Activated naive CD8-positive, alpha-beta T cell treated with anti-CD3 and anti-CD28 coated beads for 36 hours (primary cell): ENCODE results near the gene SIAE. TPM values are rescaled to one million over a fixed set of nuclear protein-coding genes. Genes with fewer than 3 reads are reported as not detected.
"Not testable (repeated sequence)": the region's sequence is repeated elsewhere in the genome, so short reads cannot be mapped to it uniquely, and the experiment has no call there.

Experiments
- DNase-seq: peaks from one replicate; pipeline ENCODE4 v3.0.0; 2021
- H3K27ac Mint-ChIP-seq: one replicate; pipeline ENCODE4 v1.8.0; 2022; ENCODE audit warnings: mild to moderate bottlenecking, moderate library complexity, mixed read lengths
- H3K27me3 Mint-ChIP-seq: one replicate; pipeline ENCODE4 v1.8.0; 2022; ENCODE audit warnings: mild to moderate bottlenecking, mixed read lengths
- H3K36me3 Mint-ChIP-seq: one replicate; pipeline ENCODE4 v1.8.0; 2021; ENCODE audit warnings: mild to moderate bottlenecking, mixed read lengths
- H3K4me1 Mint-ChIP-seq: one replicate; pipeline ENCODE4 v1.8.0; 2021; ENCODE audit warnings: mixed read lengths
- H3K4me3 Mint-ChIP-seq: one replicate; pipeline ENCODE4 v1.8.0; 2022; ENCODE audit warnings: mild to moderate bottlenecking, moderate library complexity, mixed read lengths
- H3K9me3 Mint-ChIP-seq: one replicate; pipeline ENCODE4 v1.8.0; 2022; ENCODE audit warnings: mixed read lengths
- total RNA-seq, 2 experiments: library from RNA; stranded (reverse); gene quantifications; one replicate each; pipeline ENCODE4 v1.2.3, GENCODE V29; 2021

SIAE gene
- total RNA-seq, 2 experiments from 2014 or later = 4.5 to 6.9 TPM

DNA sequence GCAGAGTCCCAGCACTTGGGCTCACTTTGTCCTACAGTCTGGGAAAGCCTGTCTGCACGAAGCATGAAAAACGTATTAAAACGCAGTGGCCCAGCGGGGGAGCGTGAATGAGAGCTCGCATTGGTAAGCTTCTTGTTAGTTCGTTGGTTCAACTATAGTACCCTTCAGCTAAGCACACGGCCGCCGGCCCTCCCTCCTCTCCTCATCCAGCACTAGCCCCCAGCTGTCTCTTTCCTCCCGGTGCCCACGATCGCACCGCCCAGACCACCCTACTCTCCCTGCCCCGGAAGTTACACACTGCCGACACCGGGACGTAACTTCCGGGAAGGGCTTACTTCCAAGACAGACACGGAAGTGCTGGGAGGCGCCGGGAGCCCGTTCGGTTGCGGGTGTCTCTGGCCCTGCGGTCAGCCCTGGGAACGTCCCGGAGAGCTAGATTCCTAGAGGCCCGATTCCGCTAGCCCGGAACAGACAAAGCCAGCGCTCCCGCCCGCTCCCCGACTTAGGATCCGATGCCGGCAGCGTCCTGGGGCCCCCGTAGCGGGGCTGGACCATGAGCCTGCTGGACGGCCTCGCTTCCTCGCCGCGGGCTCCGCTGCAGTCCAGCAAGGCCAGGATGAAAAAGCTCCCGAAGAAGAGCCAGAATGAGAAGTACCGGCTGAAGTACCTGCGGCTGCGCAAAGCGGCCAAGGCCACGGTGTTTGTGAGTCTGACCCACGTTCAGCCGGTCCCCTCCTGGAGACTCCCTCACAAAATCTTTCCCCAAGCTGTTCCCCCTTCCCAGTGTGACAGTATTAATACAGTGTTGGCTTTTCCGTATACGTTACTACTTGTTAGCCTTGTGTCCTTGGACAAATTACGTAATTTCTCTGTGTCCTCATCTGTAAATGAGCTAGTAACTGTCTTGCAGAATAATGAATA, 50.7 kb downstream of the SIAE start, which contains the start of gene TBRG1:
TBRG1 (plus strand) TSS at position 334 of the 921 bp plus-strand sequence; CDS start at position 554, 220 bp downstream.
- H3K27ac Mint-ChIP-seq = peak within 1 kb of the TSS; percentile 94
- no peaks in the 10 kb centered on the region for H3K27me3 Mint-ChIP-seq
- peak; percentile 85 for DNase-seq
- peaks cover 17% of the 10 kb centered on the region for H3K36me3 Mint-ChIP-seq
- no peaks in the 10 kb centered on the region for H3K9me3 Mint-ChIP-seq
- H3K4me3 Mint-ChIP-seq = peak within 1 kb of the TSS; percentile 93
- peaks cover 25% of the 10 kb centered on the region for H3K4me1 Mint-ChIP-seq

DNA sequence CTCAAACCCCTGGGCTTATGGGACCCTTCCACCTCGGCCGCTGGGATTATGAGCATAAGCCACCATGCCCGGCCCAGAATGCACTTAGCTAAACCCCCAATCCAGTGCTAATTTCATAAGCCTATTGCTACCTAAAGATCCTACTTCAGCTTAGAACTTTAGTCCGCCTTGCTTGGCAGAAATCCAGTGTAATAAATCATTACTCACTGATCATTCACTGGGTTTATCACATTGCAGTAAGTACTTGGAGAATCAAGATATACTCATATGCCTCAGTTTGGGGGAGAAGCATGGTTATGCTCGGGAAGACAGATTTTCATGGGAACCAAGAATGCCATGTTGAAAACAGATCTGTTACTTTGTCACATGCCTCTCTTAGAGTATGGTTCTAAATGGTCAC, 54.7 kb downstream of the SIAE start:
- no peak overlapping the region for H3K4me3 Mint-ChIP-seq
- H3K4me1 Mint-ChIP-seq = peaks cover 8% of the 10 kb centered on the region
- no peaks in the 10 kb centered on the region for H3K27me3 Mint-ChIP-seq
- DNase-seq = no peak
- H3K9me3 Mint-ChIP-seq = no peaks in the 10 kb centered on the region
- peaks cover under 1% of the 10 kb centered on the region for H3K36me3 Mint-ChIP-seq
- no peak overlapping the region for H3K27ac Mint-ChIP-seq

DNA sequence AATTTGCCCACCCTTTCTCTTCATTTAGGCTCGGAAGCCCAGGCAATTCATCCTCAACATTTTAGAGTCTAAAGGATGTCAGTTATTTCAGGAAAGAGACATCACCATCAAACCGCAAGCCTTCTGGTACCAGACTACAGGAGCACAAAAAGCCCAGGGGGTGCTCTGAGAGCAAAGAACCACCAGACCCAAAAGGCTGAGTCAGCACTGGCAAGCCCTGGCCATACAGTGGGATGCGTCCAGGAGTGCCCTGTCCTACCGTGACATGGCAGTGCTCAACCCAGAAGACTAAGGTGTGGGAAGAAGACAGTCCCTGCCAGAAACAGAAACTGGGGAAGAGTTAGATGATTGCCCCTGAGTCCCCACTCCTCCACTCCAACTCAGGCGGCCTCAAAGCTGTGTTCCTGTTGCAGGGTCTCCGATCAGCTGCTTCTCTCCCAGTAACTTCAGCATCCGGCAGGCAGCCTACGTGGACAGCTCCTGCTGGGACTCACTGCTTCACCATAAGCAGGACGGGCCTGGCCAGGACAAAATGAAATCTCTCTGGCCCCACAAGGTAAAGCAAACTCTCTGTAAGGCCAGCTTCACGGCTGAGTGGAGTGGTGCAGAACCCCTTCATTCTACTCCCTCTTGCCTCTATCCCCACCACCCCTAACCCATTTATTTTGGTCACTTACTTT, 60.8 kb downstream of the SIAE start:
- Mint-ChIP-seq H3K4me3 (no peak overlapping the region), H3K4me1 (peaks cover 11% of the 10 kb centered on the region), H3K27me3 (no peaks in the 10 kb centered on the region), H3K36me3 (no peaks in the 10 kb centered on the region), H3K27ac (no peak overlapping the region), H3K9me3 (no peaks in the 10 kb centered on the region)
- DNase-seq = no peak

DNA sequence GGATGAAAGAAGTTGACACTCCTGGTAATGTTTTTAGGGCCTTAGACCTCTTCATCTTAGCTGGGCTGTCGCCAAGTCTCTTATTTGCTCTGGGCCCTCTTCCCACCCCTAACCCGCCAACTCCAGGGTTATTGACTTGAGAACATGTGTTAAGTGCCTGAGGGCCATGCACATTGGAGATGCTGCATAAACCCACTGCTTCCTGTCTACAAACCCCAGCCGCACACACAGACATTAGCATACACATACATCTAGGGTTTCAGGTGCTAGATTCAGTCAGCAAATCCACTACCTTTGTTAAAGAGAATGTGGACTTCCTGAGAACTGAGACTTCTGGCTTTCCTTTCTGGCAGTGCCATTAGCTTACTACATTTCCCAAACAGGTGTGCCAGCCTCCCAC, 61.5 kb downstream of the SIAE start:
- peak; percentile 8 for DNase-seq
- Mint-ChIP-seq H3K36me3 (no peaks in the 10 kb centered on the region), H3K9me3 (no peaks in the 10 kb centered on the region), H3K27me3 (no peaks in the 10 kb centered on the region), H3K4me1 (peaks cover 11% of the 10 kb centered on the region), H3K4me3 (no peak overlapping the region), H3K27ac (peak overlapping the region; percentile 61)

DNA sequence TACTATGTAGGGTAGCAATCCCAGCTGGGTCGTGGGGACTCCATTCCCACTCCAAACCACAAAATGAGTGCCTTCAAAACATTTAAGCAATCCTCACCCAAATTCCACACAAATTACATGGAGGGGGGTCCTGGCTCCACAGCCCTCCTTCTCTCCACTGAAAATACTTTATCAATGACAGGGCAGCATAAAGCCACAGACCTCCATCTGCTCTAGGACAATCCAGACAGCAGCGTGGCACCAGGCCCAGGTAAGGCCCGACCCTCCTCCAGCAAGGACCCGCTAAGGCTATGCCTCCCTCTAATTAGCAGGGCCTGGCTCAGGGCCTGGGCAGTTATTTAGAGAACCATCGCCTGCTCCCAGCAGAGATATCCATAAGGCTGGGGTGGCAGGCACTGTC, 62.5 kb downstream of the SIAE start, which contains the start of gene PANX3:
PANX3 (plus strand) TSS at position 365 of the 400 bp plus-strand sequence. CDS start 129 bp downstream, outside the sequence.
- peak within 1 kb of the TSS; percentile 61 for H3K27ac Mint-ChIP-seq
- no peak within 1 kb of the TSS for H3K4me3 Mint-ChIP-seq
- peaks cover 11% of the 10 kb centered on the region for H3K4me1 Mint-ChIP-seq
- no peaks in the 10 kb centered on the region for H3K9me3 Mint-ChIP-seq
- H3K27me3 Mint-ChIP-seq = no peaks in the 10 kb centered on the region
- no peaks in the 10 kb centered on the region for H3K36me3 Mint-ChIP-seq
- no peak for DNase-seq

DNA sequence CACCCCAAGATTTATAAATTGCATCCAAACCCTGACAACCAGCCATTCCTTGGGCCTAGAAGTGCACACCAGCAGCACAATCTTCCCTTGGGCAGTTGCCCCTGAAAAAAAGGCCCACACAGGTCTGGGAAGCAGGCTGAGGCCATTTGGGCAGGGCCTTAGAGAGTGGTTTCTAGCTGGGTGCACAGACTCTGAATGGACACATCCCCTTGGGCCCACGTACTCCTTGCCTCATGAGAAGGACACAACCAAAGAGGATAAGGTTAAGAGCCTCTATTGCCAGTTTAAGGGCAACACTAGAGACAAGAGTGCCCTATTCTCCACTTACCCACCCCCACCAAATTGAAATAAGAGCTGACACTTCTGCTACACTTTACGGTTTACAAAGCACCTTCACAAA, 63.2 kb downstream of the SIAE start:
- no peaks in the 10 kb centered on the region for H3K36me3 Mint-ChIP-seq
- no peaks in the 10 kb centered on the region for H3K9me3 Mint-ChIP-seq
- H3K4me3 Mint-ChIP-seq = no peak overlapping the region
- H3K4me1 Mint-ChIP-seq = peaks cover 11% of the 10 kb centered on the region
- no peak for DNase-seq
- no peak overlapping the region for H3K27ac Mint-ChIP-seq
- H3K27me3 Mint-ChIP-seq = no peaks in the 10 kb centered on the region

DNA sequence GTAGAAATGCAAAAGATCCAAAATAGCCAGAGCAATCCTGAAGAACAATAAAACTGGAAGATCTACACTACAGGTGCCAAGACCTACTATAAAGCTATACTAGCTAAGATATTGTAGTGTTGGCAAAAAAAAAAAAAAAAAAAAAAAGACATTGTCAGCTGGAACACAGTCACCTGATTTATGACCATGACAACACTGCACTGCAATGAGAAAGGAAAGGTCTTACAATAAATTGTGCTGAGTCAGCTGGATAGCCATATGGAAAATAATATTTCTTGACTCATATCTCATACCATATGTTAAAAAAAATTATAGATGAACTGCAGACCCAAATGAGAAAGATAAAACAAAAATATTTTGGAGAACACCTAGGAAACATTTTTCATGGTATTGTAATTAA, 65.4 kb downstream of the SIAE start:
- no peaks in the 10 kb centered on the region for H3K36me3 Mint-ChIP-seq
- no peaks in the 10 kb centered on the region for H3K27me3 Mint-ChIP-seq
- no peak overlapping the region for H3K4me3 Mint-ChIP-seq
- DNase-seq = no peak
- H3K4me1 Mint-ChIP-seq = peaks cover 11% of the 10 kb centered on the region
- no peaks in the 10 kb centered on the region for H3K9me3 Mint-ChIP-seq
- H3K27ac Mint-ChIP-seq = no peak overlapping the region

DNA sequence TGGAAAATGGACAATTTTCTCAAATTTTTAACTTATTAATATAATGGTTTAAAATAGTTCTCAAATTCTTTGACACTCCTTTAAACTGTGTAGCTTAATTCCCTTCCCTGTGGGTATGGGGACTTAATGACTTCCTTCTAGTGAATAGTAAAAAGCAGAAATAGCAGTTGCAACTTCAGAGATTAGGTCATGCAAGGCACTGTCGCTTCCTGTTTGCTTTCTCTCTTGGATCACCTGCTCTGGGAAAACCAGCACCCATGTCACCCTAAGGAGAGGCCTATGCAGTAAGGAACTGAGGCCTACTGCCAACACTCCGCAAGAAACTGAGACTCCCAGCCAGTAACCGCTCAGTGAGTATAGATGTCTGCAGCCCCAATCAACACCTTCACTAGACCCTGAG, 67.8 kb downstream of the SIAE start:
- peaks cover 3% of the 10 kb centered on the region for H3K27me3 Mint-ChIP-seq

DNA sequence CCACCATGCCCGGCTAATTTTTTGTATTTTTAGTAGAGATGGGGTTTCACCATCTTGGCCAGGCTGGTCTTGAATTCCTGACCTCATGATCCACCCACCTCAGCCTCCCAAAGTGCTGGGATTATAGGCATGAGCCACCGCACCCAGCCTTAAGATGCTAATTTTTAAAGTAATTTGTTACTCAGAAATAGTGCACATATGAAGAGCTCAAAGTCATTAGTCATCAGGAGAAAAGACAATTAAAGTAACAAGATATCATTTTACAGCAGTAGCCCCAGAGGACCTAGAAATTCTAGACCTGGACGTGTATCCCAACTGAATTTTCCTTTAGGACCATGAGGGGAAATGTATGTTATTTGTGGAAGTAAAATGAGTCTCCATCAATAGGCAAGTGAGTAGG, 70.8 kb downstream of the SIAE start:
- not testable (repeated sequence) for H3K4me3 Mint-ChIP-seq, H3K9me3 Mint-ChIP-seq, H3K4me1 Mint-ChIP-seq, H3K27me3 Mint-ChIP-seq, H3K36me3 Mint-ChIP-seq, H3K27ac Mint-ChIP-seq, DNase-seq

More for the DNA sequence above, 67.8 kb downstream of the SIAE start:
- Mint-ChIP-seq H3K9me3 (no peaks in the 10 kb centered on the region), H3K27ac (no peak overlapping the region), H3K36me3 (no peaks in the 10 kb centered on the region), H3K4me1 (no peaks in the 10 kb centered on the region), H3K4me3 (no peak overlapping the region)
- DNase-seq = no peak

DNA sequence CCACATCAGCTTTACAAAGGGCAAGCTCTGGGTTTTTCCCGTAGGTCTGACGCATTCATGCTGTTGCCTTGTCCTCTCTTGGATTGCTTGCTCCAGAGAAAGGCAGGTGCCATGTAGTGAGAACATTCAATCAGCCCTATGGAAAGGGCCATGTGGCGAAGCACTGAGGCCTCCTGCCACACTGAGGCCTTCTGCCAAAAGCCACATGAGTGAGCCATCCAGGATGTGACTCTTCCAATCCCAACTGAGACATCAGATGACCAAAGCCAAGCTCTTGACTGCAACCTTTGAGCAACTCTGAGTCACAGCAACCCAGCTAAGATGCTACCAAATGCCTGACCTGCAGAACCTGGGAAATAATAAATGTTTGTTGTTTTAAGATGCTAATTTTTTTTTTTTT, 71.3 kb downstream of the SIAE start:
- Mint-ChIP-seq H3K27me3 (peaks cover 7% of the 10 kb centered on the region), H3K36me3 (no peaks in the 10 kb centered on the region), H3K9me3 (no peaks in the 10 kb centered on the region), H3K27ac (no peak overlapping the region), H3K4me3 (no peak overlapping the region), H3K4me1 (no peaks in the 10 kb centered on the region)
- no peak for DNase-seq

DNA sequence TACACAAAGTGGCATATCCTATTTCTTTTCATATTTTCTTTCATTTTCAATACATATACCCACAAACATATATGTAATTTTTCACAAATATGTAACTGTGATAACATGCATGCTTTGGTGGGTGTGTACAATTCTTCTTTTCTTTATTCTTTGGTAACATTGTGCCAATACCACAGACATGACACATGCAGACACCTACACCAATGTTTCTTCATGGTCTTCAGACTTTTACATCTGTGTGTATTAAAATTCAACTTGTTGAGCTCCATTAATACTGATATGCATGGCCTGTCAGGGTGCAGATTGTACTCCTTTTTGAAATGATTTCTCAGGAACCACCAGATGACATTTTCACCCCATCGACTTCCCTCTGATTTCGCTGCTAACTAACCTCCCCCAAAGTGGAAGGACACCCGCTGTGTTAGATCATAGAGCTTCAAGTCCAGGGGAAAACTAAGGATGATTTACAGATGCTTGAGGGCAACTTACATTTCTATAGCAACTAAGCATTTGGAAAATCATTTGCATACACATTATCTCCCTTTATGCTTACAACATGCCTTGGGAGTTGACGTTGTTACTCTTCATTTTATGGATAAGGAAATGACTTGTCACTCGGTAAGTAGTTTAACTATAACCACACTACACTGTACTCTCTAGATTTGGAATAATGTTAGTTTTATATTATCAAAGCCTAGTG, 72.8 kb downstream of the SIAE start:
- H3K27me3 Mint-ChIP-seq = peaks cover 18% of the 10 kb centered on the region
- no peaks in the 10 kb centered on the region for H3K36me3 Mint-ChIP-seq
- no peak for DNase-seq
- H3K4me3 Mint-ChIP-seq = no peak overlapping the region
- no peaks in the 10 kb centered on the region for H3K9me3 Mint-ChIP-seq
- H3K27ac Mint-ChIP-seq = no peak overlapping the region
- no peaks in the 10 kb centered on the region for H3K4me1 Mint-ChIP-seq

DNA sequence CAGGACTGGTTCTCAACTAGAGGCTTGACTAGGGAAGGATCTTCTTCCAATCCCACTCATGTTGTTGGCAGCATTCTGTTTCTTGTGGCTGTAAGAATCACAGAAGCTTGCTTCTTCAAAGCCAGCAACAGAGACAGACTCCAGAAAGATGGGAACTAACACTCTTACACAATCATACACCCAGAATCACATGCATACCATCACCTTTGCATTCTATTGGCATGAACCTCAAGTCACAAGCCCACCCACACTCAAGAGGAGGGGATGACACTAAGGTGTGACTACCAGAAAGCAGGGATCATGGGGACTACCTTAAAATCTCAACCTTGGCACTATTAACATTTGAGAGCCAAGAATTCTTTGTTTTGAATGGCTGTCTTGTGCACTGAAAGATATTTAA, 75.9 kb downstream of the SIAE start:
- Mint-ChIP-seq H3K4me3 (no peak overlapping the region), H3K9me3 (no peaks in the 10 kb centered on the region), H3K27me3 (peaks cover 26% of the 10 kb centered on the region), H3K27ac (no peak overlapping the region), H3K36me3 (no peaks in the 10 kb centered on the region), H3K4me1 (no peaks in the 10 kb centered on the region)
- DNase-seq = no peak

DNA sequence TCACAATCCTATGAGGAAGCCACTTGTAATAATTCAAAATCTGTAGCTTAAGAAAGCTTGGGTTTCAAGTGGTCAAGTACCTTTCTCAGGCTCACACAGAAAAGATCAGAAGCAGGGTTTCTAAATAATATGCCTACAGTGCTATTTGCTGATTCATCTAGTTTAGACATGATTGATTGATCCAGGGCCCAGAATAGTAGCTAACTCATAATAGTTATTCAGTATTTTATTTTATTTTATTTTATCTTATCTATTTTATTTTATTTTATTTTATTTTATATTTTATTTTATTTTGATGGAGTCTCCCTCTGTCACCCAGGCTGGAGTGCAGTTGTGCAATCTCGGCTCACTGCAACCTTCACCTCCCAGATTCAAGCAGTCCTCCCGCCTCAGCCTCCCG, 78.2 kb downstream of the SIAE start:
- Mint-ChIP-seq H3K27me3 (peaks cover 22% of the 10 kb centered on the region), H3K4me1 (no peaks in the 10 kb centered on the region), H3K36me3 (no peaks in the 10 kb centered on the region), H3K9me3 (no peaks in the 10 kb centered on the region), H3K4me3 (no peak overlapping the region), H3K27ac (no peak overlapping the region)
- no peak for DNase-seq

DNA sequence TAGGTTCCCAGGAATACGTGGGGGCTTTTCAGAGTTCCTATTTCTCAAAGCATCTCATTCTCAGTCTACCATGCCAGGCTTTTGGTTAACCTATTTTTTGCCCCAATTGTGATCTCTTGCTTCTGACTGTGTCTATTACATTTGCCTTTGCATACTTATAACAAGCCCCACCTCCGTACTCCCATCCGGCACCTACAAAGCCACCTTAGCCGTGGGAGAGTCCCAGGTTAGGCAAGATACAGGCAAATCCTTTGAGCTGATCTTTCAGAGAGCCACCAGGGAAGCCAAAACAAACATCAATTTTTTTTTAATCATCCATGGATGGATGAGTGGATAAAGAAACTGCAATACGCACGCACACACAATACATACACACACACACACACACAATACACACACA, 80.9 kb downstream of the SIAE start:
- H3K9me3 Mint-ChIP-seq = no peaks in the 10 kb centered on the region
- H3K4me1 Mint-ChIP-seq = no peaks in the 10 kb centered on the region
- H3K27me3 Mint-ChIP-seq = peaks cover 32% of the 10 kb centered on the region
- H3K27ac Mint-ChIP-seq = no peak overlapping the region
- no peak for DNase-seq
- no peak overlapping the region for H3K4me3 Mint-ChIP-seq
- no peaks in the 10 kb centered on the region for H3K36me3 Mint-ChIP-seq

DNA sequence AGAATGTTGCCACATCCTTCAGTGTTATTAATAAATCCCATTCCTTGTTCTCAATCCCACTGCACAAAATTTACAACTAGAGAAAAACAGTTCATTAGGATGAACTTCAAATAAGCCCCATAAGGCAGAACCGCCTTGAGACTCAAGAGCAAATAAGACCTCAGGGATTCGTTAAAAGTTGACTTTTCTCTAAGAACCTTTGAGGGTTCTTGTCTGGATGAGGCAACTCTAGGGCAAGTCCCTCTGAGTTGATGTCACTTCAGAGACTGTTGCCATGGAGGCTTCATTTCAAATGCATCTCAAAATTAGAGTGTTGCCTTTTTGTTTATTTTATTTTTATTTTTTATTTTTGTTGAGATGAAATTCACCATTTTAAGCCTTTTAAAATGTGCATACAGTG, 82.1 kb downstream of the SIAE start:
- Mint-ChIP-seq H3K4me3 (no peak overlapping the region), H3K27ac (no peak overlapping the region), H3K4me1 (no peaks in the 10 kb centered on the region), H3K9me3 (no peaks in the 10 kb centered on the region), H3K27me3 (peaks cover 28% of the 10 kb centered on the region), H3K36me3 (no peaks in the 10 kb centered on the region)
- no peak for DNase-seq
